Keratinocyte (primary cell): ENCODE measurements around the gene NCOR1.

Source experiments
- CTCF ChIP-seq, 3 experiments: IDR thresholded peaks in 1 of 3; conservative IDR thresholded peaks in 1 of 3; optimal IDR thresholded peaks in 1 of 3; 2 replicates in 2 of 3; 3 replicates in 1 of 3; pipeline versions ENCODE3 to v1.5.1; 2011; ENCODE audit warnings: low read length in 3 of 3, mild to moderate bottlenecking in 3 of 3, moderate library complexity in 2 of 3, control low read depth in 1 of 3, inconsistent platforms in 1 of 3; ENCODE audit not compliant: insufficient read depth in 2 of 3; ENCODE audit errors: extremely low read depth in 1 of 3
- EZH2 ChIP-seq: IDR thresholded peaks from one replicate; pipeline ENCODE4 v1.6.1; 2012; ENCODE audit warnings: inconsistent platforms, mild to moderate bottlenecking, low read length, moderate library complexity

- TF ChIP-seq CTCF (optimal IDR thresholded peaks at IDR 0.05 in 1 of 3, IDR thresholded peaks at IDR 0.05 in 1 of 3, conservative IDR thresholded peaks at IDR 0.05 in 1 of 3; ENCODE audit: extremely low read depth in 1 of 3, insufficient read depth in 2 of 3, low read length in 3 of 3) = no peak
- TF ChIP-seq EZH2 = no peak
These were observed 3.7 kb downstream of the NCOR1 start for GRCh38 chr17:16211590-16211989.
